HG03354 (cell line): ENCODE data around the gene MRPL53.
"Not testable (repeated sequence)": the region's sequence is repeated elsewhere in the genome, so short reads cannot be mapped to it uniquely, and the experiment has no call there.

Source experiments
- ATAC-seq: cut with Tn5 transposase; IDR thresholded peaks from one replicate; pipeline ENCODE4 v1.9.1; 2021; ENCODE audit warnings: mild to moderate bottlenecking; ENCODE audit not compliant: unreplicated experiment, poor library complexity, severe bottlenecking

MRPL53 gene

GRCh38 chr2:74482801-74483674 lies 10.6 kb upstream of the MRPL53 start, which contains the start of the genes CCDC142 and TTC31:
TSS of gene CCDC142 (minus strand) at chr2:74482998. CDS start at chr2:74482837, 161 bp downstream.
TSS of gene TTC31 (plus strand) at chr2:74483081. CDS start at chr2:74483096, 15 bp downstream.
- ATAC-seq, result peak; percentile 94

GRCh38 chr2:74481961-74482800 lies 9.7 kb upstream of the MRPL53 start:
- ATAC-seq, result peak; percentile 40

DNA sequence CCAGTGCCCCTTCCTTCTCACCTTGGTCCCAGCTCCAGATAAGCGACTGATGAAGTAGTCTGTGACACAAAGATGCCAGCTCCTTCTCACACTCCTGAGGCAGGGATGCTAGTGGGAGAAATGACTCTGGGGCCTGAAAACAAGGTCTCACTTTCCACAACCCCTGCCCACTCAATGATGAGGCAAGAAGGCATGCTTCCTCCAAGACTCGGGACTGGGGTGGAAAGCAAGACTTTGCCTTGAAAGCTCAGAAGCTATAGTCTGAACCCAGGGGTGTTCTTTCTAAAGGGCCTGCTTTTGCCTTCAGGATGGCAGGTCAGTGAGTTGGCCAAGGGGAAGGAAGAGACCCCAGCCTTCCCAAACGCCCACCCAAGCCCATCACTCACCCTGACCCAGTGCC lies 9.0 kb upstream of the MRPL53 start:
- ATAC-seq, result no peak

DNA sequence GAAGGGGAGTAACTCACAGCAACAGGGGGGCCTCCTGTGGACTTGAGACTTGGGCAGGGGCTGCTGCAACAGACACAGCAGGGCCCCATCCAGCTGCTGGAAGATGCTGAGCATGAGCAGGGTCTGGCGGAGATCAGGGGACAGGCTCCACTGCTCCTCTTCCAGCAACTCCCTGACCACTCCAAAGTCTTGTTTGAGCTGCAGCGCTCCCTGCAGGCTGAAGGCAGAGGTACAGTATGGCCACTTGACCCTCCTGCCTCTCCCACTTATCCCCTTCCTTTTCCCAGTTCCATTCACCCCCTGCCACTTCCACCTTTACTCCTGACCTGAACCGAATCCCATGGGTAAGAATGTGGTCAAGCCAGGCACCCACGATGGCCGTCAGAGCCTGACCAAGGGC lies 2.4 kb upstream of the MRPL53 start:
- ATAC-seq, result no peak

GRCh38 chr2:74474481-74474880 lies 2.0 kb upstream of the MRPL53 start:
- ATAC-seq, result no peak

DNA sequence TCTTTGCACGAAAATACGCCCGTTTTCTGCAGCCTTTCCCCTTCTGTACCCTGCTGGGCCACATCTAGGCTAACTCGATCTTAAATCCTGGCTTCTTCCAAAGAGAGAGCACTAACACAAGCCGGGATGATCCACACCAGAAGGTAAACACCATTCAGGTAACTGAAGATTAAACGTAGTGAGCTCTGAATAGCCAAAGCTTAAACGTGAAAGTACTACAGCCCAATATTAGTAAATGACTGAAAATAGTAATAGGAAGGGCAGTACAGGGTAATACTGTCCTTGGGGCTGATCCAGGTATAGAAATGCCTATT lies 422 bp upstream of the MRPL53 start:
- no peak for ATAC-seq

- no peak for ATAC-seq
Measured at GRCh38 chr2:74471332-74472065, 981 bp downstream of the MRPL53 start.

DNA sequence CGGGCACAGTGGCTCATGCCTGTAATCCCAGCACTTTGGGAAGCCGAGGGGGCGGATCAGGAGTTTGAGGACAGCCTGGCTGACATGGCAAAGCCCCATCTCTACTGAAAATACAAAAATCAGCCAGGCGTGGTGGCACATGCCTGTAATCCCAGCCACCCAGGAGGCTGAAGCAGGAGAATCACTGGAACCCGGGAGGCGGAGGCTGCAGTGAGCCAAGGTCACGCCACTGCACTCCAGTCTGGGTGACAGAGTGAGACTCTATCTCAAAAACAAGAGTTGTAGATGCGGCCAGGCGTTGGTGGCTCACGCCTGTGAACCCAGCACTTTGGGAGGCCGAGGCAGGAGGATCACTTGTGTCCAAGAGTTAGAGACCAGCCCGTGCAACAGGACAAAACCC lies 1.7 kb downstream of the MRPL53 start:
- ATAC-seq, result not testable (repeated sequence)

DNA sequence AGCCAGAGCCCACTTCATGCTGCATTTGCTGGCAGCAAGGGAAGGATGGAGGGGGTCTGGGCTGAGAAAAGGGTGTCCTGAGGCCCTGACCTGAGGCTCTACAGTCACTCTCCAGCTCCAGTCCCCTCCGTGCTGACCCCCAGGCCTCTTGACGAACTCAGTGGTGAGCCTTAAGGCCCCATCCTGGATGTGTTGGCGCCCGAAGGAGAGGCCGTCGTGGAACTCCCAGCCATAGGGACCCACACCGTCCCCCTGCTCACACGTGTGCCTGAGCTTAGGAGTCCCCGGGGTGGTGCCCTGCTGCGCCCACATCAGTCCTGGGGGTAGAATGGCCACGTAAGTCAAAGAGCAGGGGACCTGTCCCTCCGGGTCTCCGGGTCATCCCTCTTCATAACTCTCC lies 8.1 kb downstream of the MRPL53 start:
- peak; percentile 1 for ATAC-seq

DNA sequence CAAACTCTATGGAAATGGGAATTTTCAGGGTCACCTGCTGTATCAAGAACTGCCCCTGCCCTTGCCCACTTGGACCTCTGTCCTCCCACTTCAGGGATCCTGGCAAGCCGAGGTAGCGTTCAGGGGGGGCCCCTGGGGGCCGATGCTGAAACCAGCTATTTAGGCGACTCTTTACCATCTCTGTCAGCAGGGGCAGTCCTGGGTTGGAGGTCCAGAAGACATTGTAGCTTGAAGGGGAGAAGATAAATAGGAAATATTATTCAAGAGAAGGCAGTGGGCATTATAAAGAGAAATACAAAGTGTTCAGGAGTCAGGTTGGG lies 9.7 kb downstream of the MRPL53 start:
- ATAC-seq, result no peak

DNA sequence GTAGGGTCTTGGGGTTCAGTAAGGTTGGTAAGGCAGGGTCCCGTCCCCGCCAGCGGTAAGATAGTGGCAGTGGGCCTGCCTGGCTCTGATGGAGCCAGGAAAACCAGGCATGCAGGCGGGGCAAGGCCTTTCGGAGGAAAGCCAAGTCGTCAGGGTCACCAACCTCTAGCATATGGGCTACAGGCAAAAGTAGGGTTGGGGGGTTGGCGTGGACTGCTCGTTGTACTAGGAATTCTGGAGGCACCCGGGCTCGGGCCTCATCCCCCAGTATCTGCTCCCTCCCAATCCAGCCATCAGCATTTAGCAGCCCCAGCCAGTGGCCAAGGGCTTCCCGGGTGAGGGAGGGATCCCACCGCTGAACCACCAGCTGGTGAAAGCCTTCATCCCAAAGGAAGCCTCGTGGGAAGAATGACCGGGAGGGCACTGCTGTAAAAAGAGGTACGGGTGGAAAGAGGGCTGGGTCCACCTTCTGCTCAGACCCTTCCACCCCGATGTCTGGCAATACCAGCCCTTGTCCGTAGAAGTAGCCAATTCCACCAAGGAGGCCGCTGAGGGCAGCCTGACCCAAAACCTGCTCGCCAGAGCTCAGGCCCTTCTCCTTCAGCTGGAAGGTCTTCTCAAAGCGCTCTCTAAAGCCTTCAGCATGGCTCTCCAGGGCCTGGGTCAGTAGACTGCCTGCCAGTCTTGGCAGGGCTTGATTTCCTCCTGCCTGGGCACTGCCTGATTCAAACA lies 10.3 kb downstream of the MRPL53 start:
- no peak for ATAC-seq

- ATAC-seq, result no peak
Measured at GRCh38 chr2:74461187-74462053, 11.1 kb downstream of the MRPL53 start.

DNA sequence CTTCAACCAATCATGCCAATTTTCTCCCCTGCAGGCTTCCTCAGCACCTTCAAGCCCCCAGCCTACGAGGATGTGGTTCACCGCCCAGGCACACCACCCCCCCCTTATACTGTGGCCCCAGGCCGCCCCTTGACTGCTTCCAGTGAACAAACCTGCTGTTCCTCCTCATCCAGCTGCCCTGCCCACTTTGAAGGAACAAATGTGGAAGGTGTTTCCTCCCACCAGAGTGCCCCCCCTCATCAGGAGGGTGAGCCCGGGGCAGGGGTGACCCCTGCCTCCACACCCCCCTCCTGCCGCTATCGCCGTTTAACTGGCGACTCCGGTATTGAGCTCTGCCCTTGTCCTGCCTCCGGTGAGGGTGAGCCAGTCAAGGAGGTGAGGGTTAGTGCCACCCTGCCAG lies 12.3 kb downstream of the MRPL53 start:
- ATAC-seq, result not testable (repeated sequence)

- not testable (repeated sequence) for ATAC-seq
Measured at GRCh38 chr2:74459503-74460118, 12.9 kb downstream of the MRPL53 start.

GRCh38 chr2:74458938-74459363 lies 13.5 kb downstream of the MRPL53 start:
- ATAC-seq, result no peak

DNA sequence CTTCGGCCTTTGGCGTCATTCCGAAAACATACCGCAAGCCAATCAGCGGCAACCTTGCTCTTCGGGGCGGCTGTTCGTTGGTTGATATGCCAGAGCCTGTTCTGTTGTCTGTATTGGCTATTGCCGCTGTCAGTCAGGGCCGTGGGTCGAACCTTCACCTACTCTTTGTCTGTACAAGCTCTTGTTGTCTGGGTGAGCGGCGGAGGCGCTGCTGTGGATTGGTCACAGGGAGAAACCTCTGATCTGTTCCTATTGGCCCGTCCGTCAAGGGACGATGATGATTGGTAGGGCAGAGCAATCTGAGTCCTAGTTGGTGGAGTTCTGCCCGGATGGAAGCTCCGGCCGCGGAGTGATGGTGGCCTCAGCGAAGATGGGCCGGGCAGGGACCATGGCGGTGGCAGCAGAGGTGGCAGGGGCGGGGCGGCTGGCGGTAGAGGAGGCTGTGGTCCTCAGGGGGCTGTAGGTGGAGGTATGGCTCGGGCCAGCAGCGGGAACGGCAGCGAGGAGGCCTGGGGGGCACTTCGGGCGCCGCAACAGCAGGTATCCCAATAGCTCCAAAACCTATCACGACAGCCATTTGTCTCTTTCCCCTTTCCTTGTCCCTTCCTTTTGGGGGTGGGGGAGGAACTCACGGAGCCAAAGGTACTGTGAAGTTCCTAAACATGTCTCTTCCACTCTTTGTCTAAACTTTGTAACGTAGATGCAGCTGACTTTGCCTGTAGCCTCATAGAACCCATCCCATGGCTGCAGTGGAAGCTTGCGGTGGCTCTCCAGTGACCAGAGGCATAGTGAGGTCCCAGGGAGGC lies 14.1 kb downstream of the MRPL53 start, which contains the start of gene WBP1:
TSS of gene WBP1 (plus strand) at position 307 of the 806 bp plus-strand sequence. CDS start at position 472, 165 bp downstream.
- peak; percentile 85 for ATAC-seq

GRCh38 chr2:74457549-74458131 lies 14.8 kb downstream of the MRPL53 start:
- ATAC-seq, result peak; percentile 42
